ENCODE measurements around the gene BAIAP2. TPM values are rescaled to one million over a fixed set of nuclear protein-coding genes. Genes with fewer than 3 reads are reported as not detected.

Gene BAIAP2
- total and polyA plus RNA-seq, 2 of the 13 experiments (the other 11 are each of a cell fraction or from before 2014, with no cell fraction given): 22.5 to 24.0 TPM

GRCh38 chr17:81097134-81097942, 62.4 kb downstream of the BAIAP2 start (continued):
- TF ChIP-seq KIAA2018 (CRISPR knock-in tag; IDR thresholded peaks at IDR 0.05; ENCODE audit: borderline replicate concordance) (no peak), ZBED4 (CRISPR knock-in tag; IDR thresholded peaks at IDR 0.05; ENCODE audit: borderline replicate concordance) (peak; percentile 42; the same call in 1 of the 2 replicates)
